Measurements from ENCODE around the gene INSYN1.
"Not testable (repeated sequence)": the region's sequence is repeated elsewhere in the genome, so short reads cannot be mapped to it uniquely, and the experiment has no call there.

Gene INSYN1

GRCh38 chr15:73714695-73715301 lies 38.4 kb downstream of the INSYN1 start:
- no peak for DNase-seq (ENCODE audit: low read depth)

GRCh38 chr15:73712107-73712506 lies 41.0 kb downstream of the INSYN1 start:
- DNase-seq (ENCODE audit: low read depth) = no peak

- no peak for DNase-seq (ENCODE audit: low read depth)
Observed at GRCh38 chr15:73711526-73711925, 41.6 kb downstream of the INSYN1 start.

- DNase-seq (ENCODE audit: low read depth) = no peak
Observed at GRCh38 chr15:73710321-73710720, 42.8 kb downstream of the INSYN1 start.

- no peak for DNase-seq (ENCODE audit: low read depth)
Observed at GRCh38 chr15:73709686-73710085, 43.5 kb downstream of the INSYN1 start.

GRCh38 chr15:73709241-73709640 lies 43.9 kb downstream of the INSYN1 start:
- DNase-seq (ENCODE audit: low read depth) = no peak

- DNase-seq (ENCODE audit: low read depth) = no peak
Observed at GRCh38 chr15:73708691-73709090, 44.5 kb downstream of the INSYN1 start.

GRCh38 chr15:73704869-73705645 lies 48.1 kb downstream of the INSYN1 start:
- no peak for DNase-seq (ENCODE audit: low read depth)

GRCh38 chr15:73704142-73704868 lies 48.8 kb downstream of the INSYN1 start:
- DNase-seq (ENCODE audit: low read depth) = not testable (repeated sequence)

- not testable (repeated sequence) for DNase-seq (ENCODE audit: low read depth)
Observed at GRCh38 chr15:73703601-73704000, 49.5 kb downstream of the INSYN1 start.

GRCh38 chr15:73702311-73703239 lies 50.6 kb downstream of the INSYN1 start:
- DNase-seq (ENCODE audit: low read depth) = not testable (repeated sequence)

GRCh38 chr15:73700041-73700842 lies 52.9 kb downstream of the INSYN1 start:
- no peak for DNase-seq (ENCODE audit: low read depth)

GRCh38 chr15:73699249-73700040 lies 53.7 kb downstream of the INSYN1 start:
- no peak for DNase-seq (ENCODE audit: low read depth)

GRCh38 chr15:73697033-73697467 lies 56.1 kb downstream of the INSYN1 start:
- peak; percentile 80 for DNase-seq (ENCODE audit: low read depth)

GRCh38 chr15:73696641-73697001 lies 56.5 kb downstream of the INSYN1 start:
- no peak for DNase-seq (ENCODE audit: low read depth)

- no peak for DNase-seq (ENCODE audit: low read depth)
Observed at GRCh38 chr15:73695773-73696640, 57.1 kb downstream of the INSYN1 start.

- no peak for DNase-seq (ENCODE audit: low read depth)
Observed at GRCh38 chr15:73694419-73694818, 58.7 kb downstream of the INSYN1 start.

- DNase-seq (ENCODE audit: low read depth) = no peak
Observed at GRCh38 chr15:73691396-73691795, 61.8 kb downstream of the INSYN1 start.

- no peak for DNase-seq (ENCODE audit: low read depth)
Observed at GRCh38 chr15:73688455-73688854, 64.7 kb downstream of the INSYN1 start.

Data from HS-5 (cell line).